Natural killer cell (primary cell): ENCODE data around the gene ZNF827. TPM values are rescaled to one million over a fixed set of nuclear protein-coding genes. Genes with fewer than 3 reads are reported as not detected.

Experiments
- ATAC-seq, 3 donors: fragments of 150-1000 bp in 2 of 3; fragments of 200-7000 bp in 1 of 3; cut with Tn5 transposase; 1 replicate in 1 of 3; 2 replicates in 2 of 3; pipeline ENCODE4 v1.10.0; 2021; ENCODE audit warnings: mild to moderate bottlenecking in 2 of 3, moderate library complexity in 2 of 3
- DNase-seq, 2 donors: peaks; one replicate each; pipeline versions ENCODE4 v3.0.0 to v3.0.0-alpha.2; 2013 to 2021; ENCODE audit warnings: mixed read lengths in 1 of 2
- H3K27ac ChIP-seq: one replicate; pipeline ENCODE4 v1.5.1; 2013; ENCODE audit warnings: mild to moderate bottlenecking, low read length
- H3K27me3 ChIP-seq: one replicate; pipeline ENCODE4 v1.6.1; 2013; ENCODE audit warnings: low read length; ENCODE audit not compliant: control insufficient read depth, insufficient read depth
- H3K36me3 ChIP-seq: one replicate; pipeline ENCODE4 v1.6.1; 2013; ENCODE audit warnings: low read length; ENCODE audit not compliant: control insufficient read depth, insufficient read depth
- H3K4me1 ChIP-seq: one replicate; pipeline ENCODE4 v1.6.1; 2013; ENCODE audit warnings: low read length; ENCODE audit not compliant: control insufficient read depth, insufficient read depth
- H3K4me3 ChIP-seq: one replicate; pipeline ENCODE4 v1.5.1; 2013; ENCODE audit warnings: low read length
- H3K9me3 ChIP-seq: one replicate; pipeline ENCODE4 v1.6.1; 2013; ENCODE audit warnings: low read length; ENCODE audit not compliant: control insufficient read depth, insufficient read depth
- H3K27ac Mint-ChIP-seq, 2 donors: one replicate each; pipeline ENCODE4 v1.8.0; 2022; ENCODE audit warnings: mild to moderate bottlenecking in 2 of 2, mixed read lengths in 2 of 2, moderate library complexity in 1 of 2
- H3K27me3 Mint-ChIP-seq, 2 donors: one replicate each; pipeline ENCODE4 v1.8.0; 2022; ENCODE audit warnings: low read depth in 2 of 2, mixed read lengths in 2 of 2
- H3K36me3 Mint-ChIP-seq: one replicate; pipeline ENCODE4 v1.8.0; 2022; ENCODE audit warnings: mixed read lengths
- H3K4me1 Mint-ChIP-seq, 2 donors: one replicate each; pipeline ENCODE4 v1.8.0; 2022; ENCODE audit warnings: mixed read lengths in 2 of 2
- H3K4me3 Mint-ChIP-seq: one replicate; pipeline ENCODE4 v1.8.0; 2022; ENCODE audit warnings: mild to moderate bottlenecking, moderate library complexity, mixed read lengths
- H3K9me3 Mint-ChIP-seq, 2 donors: one replicate each; pipeline ENCODE4 v1.8.0; 2022; ENCODE audit warnings: mixed read lengths in 2 of 2
- WGBS: methylation state at CpG from one replicate; pipeline ENCODE4 v1.1.7; 2013; ENCODE audit warnings: missing lambda C conversion rate; ENCODE audit not compliant: insufficient coverage; 5-methylcytosine and 5-hydroxymethylcytosine counted together
- intact Hi-C: fragments of 100-400 bp; cut with micrococcal nuclease; formaldehyde crosslinking; loops from one replicate; pipeline ENCODE4 v1.14.2; 2022
- total RNA-seq, 4 donors: library from RNA; stranded (reverse); fragments of 120-200 nt in 1 of 4; gene quantifications; one replicate each; pipeline versions ENCODE4 v1.2.3 to v1.2.4, GENCODE V29; 2013 to 2022
- TF ChIP-seq, protein P1 (sequence below): fragments of 200-600 bp; IDR thresholded peaks from one replicate; pipeline ENCODE4 v1.8.0; 2022; ENCODE audit warnings: antibody characterized with exemption

The ZNF827 gene
- total RNA-seq, 3 donors from 2014 or later (not counting 1 experiment from before 2014, with no cell fraction given) = 25.8 to 35.5 (median 32.9) TPM

GRCh38 chr4:145816091-145816490 is 122.5 kb downstream of the ZNF827 start:
- H3K36me3 ChIP-seq = peaks cover 19% of the 10 kb centered on the region
- WGBS = 92% methylated on average over 1 of the region's 3 CpGs

GRCh38 chr4:145815626-145816025 is 123.0 kb downstream of the ZNF827 start:
- Histone ChIP-seq H3K4me3 (no peak overlapping the region), H3K9me3 (no peaks in the 10 kb centered on the region), H3K4me1 (no peaks in the 10 kb centered on the region), H3K27me3 (no peaks in the 10 kb centered on the region), H3K36me3 (peaks cover 19% of the 10 kb centered on the region), H3K27ac (no peak overlapping the region)
- intact Hi-C loops = no loop called here
- DNase-seq = no peak
- Mint-ChIP-seq H3K4me3 (no peak overlapping the region), H3K27ac (no peak overlapping the region), H3K36me3 (peaks cover 7% of the 10 kb centered on the region), H3K4me1 (peaks cover 0 to 6% of the 10 kb centered on the region in 2 donors), H3K9me3 (no peaks in the 10 kb centered on the region), H3K27me3 (no peaks in the 10 kb centered on the region)
- WGBS = 100% methylated on average over 1 of the region's 1 CpG
- no peak for ATAC-seq
- TF ChIP-seq, protein P1, sequence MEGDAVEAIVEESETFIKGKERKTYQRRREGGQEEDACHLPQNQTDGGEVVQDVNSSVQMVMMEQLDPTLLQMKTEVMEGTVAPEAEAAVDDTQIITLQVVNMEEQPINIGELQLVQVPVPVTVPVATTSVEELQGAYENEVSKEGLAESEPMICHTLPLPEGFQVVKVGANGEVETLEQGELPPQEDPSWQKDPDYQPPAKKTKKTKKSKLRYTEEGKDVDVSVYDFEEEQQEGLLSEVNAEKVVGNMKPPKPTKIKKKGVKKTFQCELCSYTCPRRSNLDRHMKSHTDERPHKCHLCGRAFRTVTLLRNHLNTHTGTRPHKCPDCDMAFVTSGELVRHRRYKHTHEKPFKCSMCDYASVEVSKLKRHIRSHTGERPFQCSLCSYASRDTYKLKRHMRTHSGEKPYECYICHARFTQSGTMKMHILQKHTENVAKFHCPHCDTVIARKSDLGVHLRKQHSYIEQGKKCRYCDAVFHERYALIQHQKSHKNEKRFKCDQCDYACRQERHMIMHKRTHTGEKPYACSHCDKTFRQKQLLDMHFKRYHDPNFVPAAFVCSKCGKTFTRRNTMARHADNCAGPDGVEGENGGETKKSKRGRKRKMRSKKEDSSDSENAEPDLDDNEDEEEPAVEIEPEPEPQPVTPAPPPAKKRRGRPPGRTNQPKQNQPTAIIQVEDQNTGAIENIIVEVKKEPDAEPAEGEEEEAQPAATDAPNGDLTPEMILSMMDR = no peak

More at GRCh38 chr4:145816091-145816490, 122.5 kb downstream of the ZNF827 start:
- H3K4me1 Mint-ChIP-seq = peaks cover 0 to 6% of the 10 kb centered on the region in 2 donors
- no peaks in the 10 kb centered on the region for H3K9me3 Mint-ChIP-seq
- no peak overlapping the region for H3K27ac Mint-ChIP-seq
- no peak overlapping the region for H3K4me3 Mint-ChIP-seq
- no peak overlapping the region for H3K27ac ChIP-seq
- no peak for ATAC-seq
- no peaks in the 10 kb centered on the region for H3K4me1 ChIP-seq
- H3K4me3 ChIP-seq = no peak overlapping the region
- peaks cover 6% of the 10 kb centered on the region for H3K36me3 Mint-ChIP-seq
- H3K9me3 ChIP-seq = no peaks in the 10 kb centered on the region
- no peaks in the 10 kb centered on the region for H3K27me3 Mint-ChIP-seq
- TF ChIP-seq, protein P1 = no peak
- intact Hi-C loops = no loop called here
- no peak for DNase-seq
- H3K27me3 ChIP-seq = no peaks in the 10 kb centered on the region

DNA sequence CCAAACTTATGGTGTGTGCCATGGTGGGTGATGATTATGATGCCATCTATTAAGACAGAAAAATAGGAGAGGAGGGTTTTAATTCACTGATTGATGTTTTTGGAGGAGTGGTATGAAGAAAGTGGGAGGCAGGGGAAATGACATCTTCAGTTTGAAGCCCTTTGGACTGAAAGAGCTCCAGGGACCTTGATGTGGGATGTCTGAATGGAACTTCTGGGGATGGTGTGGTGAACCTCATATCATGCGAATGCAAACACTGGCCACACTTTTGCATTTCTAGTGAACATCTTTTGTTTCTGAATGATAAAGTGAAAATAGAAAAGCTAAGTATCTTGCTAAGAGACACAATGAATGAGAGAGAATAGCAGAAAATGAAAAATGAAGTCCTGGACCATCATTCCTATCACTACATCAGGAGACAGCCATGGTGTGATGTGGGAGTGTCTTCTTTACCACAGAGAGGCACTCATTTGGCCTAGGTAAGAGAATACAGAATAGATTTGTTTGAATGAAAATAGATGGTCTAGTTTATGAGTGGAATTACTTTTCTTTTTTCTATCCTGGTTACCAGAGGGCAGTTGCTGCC is 123.5 kb downstream of the ZNF827 start:
- Mint-ChIP-seq H3K36me3 (peaks cover 11% of the 10 kb centered on the region), H3K27ac (no peak overlapping the region), H3K4me3 (no peak overlapping the region), H3K4me1 (peaks cover 0 to 6% of the 10 kb centered on the region in 2 donors), H3K9me3 (no peaks in the 10 kb centered on the region), H3K27me3 (no peaks in the 10 kb centered on the region)
- 90% methylated on average over 1 of the region's 1 CpG for WGBS
- TF ChIP-seq, protein P1 = no peak
- intact Hi-C loops = no loop called here
- H3K36me3 ChIP-seq = peaks cover 19% of the 10 kb centered on the region
- no peak overlapping the region for H3K27ac ChIP-seq
- H3K9me3 ChIP-seq = no peaks in the 10 kb centered on the region
- DNase-seq (no peak), ATAC-seq (no peak)
- H3K4me3 ChIP-seq = no peak overlapping the region
- no peaks in the 10 kb centered on the region for H3K27me3 ChIP-seq
- H3K4me1 ChIP-seq = no peaks in the 10 kb centered on the region

DNA sequence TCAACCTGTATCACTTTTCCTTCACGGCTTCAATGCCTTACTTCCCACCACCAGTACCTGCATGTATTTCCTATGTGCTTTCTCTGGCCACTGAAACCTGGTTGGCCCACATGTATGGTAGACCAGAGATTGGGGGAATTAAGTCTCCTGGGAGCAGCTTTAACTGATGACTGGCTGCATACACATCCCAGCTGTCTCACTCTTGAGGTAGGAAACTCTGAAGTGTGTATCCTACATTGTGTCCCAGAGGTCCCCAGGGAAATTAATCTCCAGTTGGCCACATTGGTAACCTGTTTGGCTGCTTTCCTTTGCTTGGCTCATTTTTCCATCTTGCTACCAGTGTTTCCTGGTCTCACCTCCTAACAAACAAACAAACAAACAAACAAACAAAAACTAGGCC is 124.4 kb downstream of the ZNF827 start:
- WGBS = 100% methylated on average over 1 of the region's 1 CpG
- peaks cover 11% of the 10 kb centered on the region for H3K36me3 Mint-ChIP-seq
- no peak overlapping the region for H3K4me3 Mint-ChIP-seq

More for the DNA sequence above, 124.4 kb downstream of the ZNF827 start:
- Histone ChIP-seq H3K27me3 (no peaks in the 10 kb centered on the region), H3K27ac (no peak overlapping the region), H3K4me3 (no peak overlapping the region), H3K36me3 (peaks cover 17% of the 10 kb centered on the region), H3K4me1 (no peaks in the 10 kb centered on the region), H3K9me3 (peaks cover 3% of the 10 kb centered on the region)
- DNase-seq = no peak
- peaks cover 0 to 6% of the 10 kb centered on the region in 2 donors for H3K4me1 Mint-ChIP-seq
- TF ChIP-seq, protein P1 = no peak
- H3K27ac Mint-ChIP-seq = no peak overlapping the region
- H3K9me3 Mint-ChIP-seq = no peaks in the 10 kb centered on the region
- intact Hi-C loops = no loop called here
- ATAC-seq = no peak
- no peaks in the 10 kb centered on the region for H3K27me3 Mint-ChIP-seq
